ENCODE data around the gene SH3PXD2A.

The SH3PXD2A gene

GRCh38 chr10:103839519-103839871 lies 15.9 kb downstream of the SH3PXD2A start:
- no peaks in the 10 kb centered on the region for H3K36me3 ChIP-seq (ENCODE audit: control insufficient read depth in 2 of 2, insufficient read depth in 1 of 2, low read length in 2 of 2)
- no peak overlapping the region for H3K27ac ChIP-seq (ENCODE audit: extremely low read depth, low read depth, low read length)
- no peak for TF ChIP-seq ZBTB11 (tag by site-specific recombination; conservative IDR thresholded peaks at IDR 0.05; ENCODE audit: low read depth)
- TF ChIP-seq SP2 (tag by site-specific recombination; IDR thresholded peaks at IDR 0.05): no peak
- ChIA-PET POLR2A (no interaction called here), CTCF (interaction anchor here (1.3 kb wide), 2 partner anchors 9 to 10 kb away, joined by 3 to 5 read pairs; no protein-coding TSS in a partner anchor)
- no peaks in the 10 kb centered on the region for H3K9me3 ChIP-seq (ENCODE audit: control insufficient read depth, insufficient read depth, low read depth, low read length)
- H3K4me1 ChIP-seq (ENCODE audit: control insufficient read depth, insufficient read depth, low read length): peaks cover 7% of the 10 kb centered on the region
- no peak overlapping the region for H3K4me3 ChIP-seq (ENCODE audit: low read depth, low read length)

GRCh38 chr10:103838862-103839518 lies 16.4 kb downstream of the SH3PXD2A start:
- H3K4me1 ChIP-seq (ENCODE audit: control insufficient read depth, insufficient read depth, low read length): peaks cover 10% of the 10 kb centered on the region
- ChIA-PET POLR2A (no interaction called here), CTCF (interaction anchor here (0.7 to 1.3 kb wide), 3 partner anchors 9 to 85 kb away, joined by 3 to 5 read pairs (median 3); no protein-coding TSS in a partner anchor)
- H3K36me3 ChIP-seq (ENCODE audit: control insufficient read depth in 2 of 2, insufficient read depth in 1 of 2, low read length in 2 of 2): no peaks in the 10 kb centered on the region
- H3K27ac ChIP-seq (ENCODE audit: extremely low read depth, low read depth, low read length): no peak overlapping the region
- TF ChIP-seq ZNF214 (tag by site-specific recombination; IDR thresholded peaks at IDR 0.05; ENCODE audit: borderline replicate concordance) (no peak), ZNF341 (tag by site-specific recombination; IDR thresholded peaks at IDR 0.05; ENCODE audit: low read depth) (peak; percentile 38; the same call in 1 of the 2 replicates), ZBTB1 (tag by site-specific recombination; IDR thresholded peaks at IDR 0.05) (no peak), ZNF600 (tag by site-specific recombination; IDR thresholded peaks at IDR 0.05) (0 out of 2 replicates have a peak, but pooled peaks have one; percentile 37)
- no peaks in the 10 kb centered on the region for H3K9me3 ChIP-seq (ENCODE audit: control insufficient read depth, insufficient read depth, low read depth, low read length)
- H3K4me3 ChIP-seq (ENCODE audit: low read depth, low read length): no peak overlapping the region

- ChIA-PET CTCF (no interaction called here), POLR2A (no interaction called here)
- Histone ChIP-seq H3K4me1 (ENCODE audit: control insufficient read depth, insufficient read depth, low read length) (peaks cover 15% of the 10 kb centered on the region), H3K9me3 (ENCODE audit: control insufficient read depth, insufficient read depth, low read depth, low read length) (no peaks in the 10 kb centered on the region), H3K27ac (ENCODE audit: extremely low read depth, low read depth, low read length) (no peak overlapping the region), H3K36me3 (ENCODE audit: control insufficient read depth in 2 of 2, insufficient read depth in 1 of 2, low read length in 2 of 2) (no peaks in the 10 kb centered on the region), H3K4me3 (ENCODE audit: low read depth, low read length) (no peak overlapping the region)
- TF ChIP-seq SCRT2 (tag by site-specific recombination; IDR thresholded peaks at IDR 0.05) (0 out of 2 replicates have a peak, but pooled peaks have one; percentile 28), ZIC2 (tag by site-specific recombination; IDR thresholded peaks at IDR 0.05) (peak; percentile 15; the same call in 1 of the 2 replicates), BCL11A (tag by site-specific recombination; IDR thresholded peaks at IDR 0.05; ENCODE audit: low read depth) (no peak)
Measured at GRCh38 chr10:103838070-103838395, 17.3 kb downstream of the SH3PXD2A start.

GRCh38 chr10:103837370-103838069 lies 17.9 kb downstream of the SH3PXD2A start:
- POLR2A ChIA-PET: no interaction called here
- Histone ChIP-seq H3K36me3 (ENCODE audit: control insufficient read depth in 2 of 2, insufficient read depth in 1 of 2, low read length in 2 of 2) (no peaks in the 10 kb centered on the region), H3K9me3 (ENCODE audit: control insufficient read depth, insufficient read depth, low read depth, low read length) (0 out of 2 replicates have a peak, but pooled peaks cover 2% of the 10 kb centered on the region), H3K4me3 (ENCODE audit: low read depth, low read length) (no peak overlapping the region), H3K27ac (ENCODE audit: extremely low read depth, low read depth, low read length) (no peak overlapping the region), H3K4me1 (ENCODE audit: control insufficient read depth, insufficient read depth, low read length) (peaks cover 15% of the 10 kb centered on the region)
- CTCF ChIA-PET: no interaction called here
- TF ChIP-seq ZNF791 (tag by site-specific recombination; IDR thresholded peaks at IDR 0.05) (no peak), ZNF341 (tag by site-specific recombination; IDR thresholded peaks at IDR 0.05; ENCODE audit: low read depth) (no peak), SP2 (tag by site-specific recombination; IDR thresholded peaks at IDR 0.05) (no peak), ZNF10 (tag by site-specific recombination; IDR thresholded peaks at IDR 0.05) (peak; percentile 56; the same call in 1 of the 2 replicates), ZNF664 (tag by site-specific recombination; IDR thresholded peaks at IDR 0.05) (no peak), ZSCAN5A (tag by site-specific recombination; IDR thresholded peaks at IDR 0.05) (no peak), OVOL3 (tag by site-specific recombination; IDR thresholded peaks at IDR 0.05) (no peak), PRDM10 (tag by site-specific recombination; IDR thresholded peaks at IDR 0.05) (peak; percentile 70), ZNF830 (tag by site-specific recombination; IDR thresholded peaks at IDR 0.05; ENCODE audit: low read depth) (no peak)
